NT2/D1 (cell line): ENCODE measurements around the gene ARPC1B.
"Not testable (repeated sequence)": the region's sequence is repeated elsewhere in the genome, so short reads cannot be mapped to it uniquely, and the experiment has no call there.

Experiments
- DNase-seq: peaks from one replicate; pipeline ENCODE4 v3.0.0-alpha.2; 2011; ENCODE audit warnings: low read depth, low spot score
- H3K27me3 ChIP-seq: 2 replicates; pipeline ENCODE4 v1.6.0; 2011; ENCODE audit warnings: mild to moderate bottlenecking; ENCODE audit not compliant: insufficient read length, insufficient read depth
- H3K36me3 ChIP-seq: 2 replicates; pipeline ENCODE4 v1.6.1; 2011; ENCODE audit warnings: mild to moderate bottlenecking, low read length, mixed read lengths; ENCODE audit not compliant: insufficient read depth, insufficient read length
- H3K4me1 ChIP-seq: 2 replicates; pipeline ENCODE4 v1.5.1; 2011; ENCODE audit not compliant: insufficient read depth, insufficient read length
- H3K4me3 ChIP-seq: 2 replicates; pipeline ENCODE4 v1.5.1; 2011; ENCODE audit warnings: low read depth; ENCODE audit not compliant: insufficient read length
- H3K9ac ChIP-seq: 2 replicates; pipeline ENCODE4 v1.6.0; 2011; ENCODE audit warnings: low read depth; ENCODE audit not compliant: insufficient read length
- H3K9me3 ChIP-seq: 2 replicates; pipeline ENCODE4 v1.5.1; 2011; ENCODE audit warnings: mild to moderate bottlenecking, low read length; ENCODE audit not compliant: insufficient read depth
- SUZ12 ChIP-seq: IDR thresholded peaks from 2 replicates; pipeline ENCODE4 v1.6.1; 2011; ENCODE audit not compliant: insufficient read length, insufficient read depth; ENCODE audit errors: extremely low read depth
- YY1 ChIP-seq: IDR thresholded peaks from 2 replicates; pipeline ENCODE4 v1.6.1; 2011; ENCODE audit not compliant: insufficient read length, insufficient read depth
- ZNF274 ChIP-seq: IDR thresholded peaks from 2 replicates; pipeline ENCODE4 v1.6.1; 2011; ENCODE audit warnings: mild to moderate bottlenecking, low read depth, low read length

ARPC1B gene

GRCh38 chr7:99408379-99409191, 34.1 kb downstream of the ARPC1B start, which contains the start of the genes BUD31 and PDAP1:
Gene BUD31, plus strand, starts transcription at chr7:99408969. Its CDS starts 2,124 bp downstream, at chr7:99411093.
Gene PDAP1, minus strand, starts transcription at chr7:99408597. Its CDS starts 49 bp downstream, at chr7:99408548.
- peak within 1 kb of the TSS; percentile 97 for H3K9ac ChIP-seq
- H3K27me3 ChIP-seq: no peaks in the 10 kb centered on the region
- H3K36me3 ChIP-seq: peaks cover 60% of the 10 kb centered on the region
- H3K9me3 ChIP-seq: no peaks in the 10 kb centered on the region
- TF ChIP-seq SUZ12 (no peak), ZNF274 (no peak), YY1 (no peak)
- DNase-seq: peak; percentile 91
- H3K4me1 ChIP-seq: peaks cover 4% of the 10 kb centered on the region
- peak within 1 kb of the TSS; percentile 98 for H3K4me3 ChIP-seq

GRCh38 chr7:99409192-99409572, 34.7 kb downstream of the ARPC1B start:
- no peaks in the 10 kb centered on the region for H3K27me3 ChIP-seq
- peak overlapping the region; percentile 98 for H3K4me3 ChIP-seq
- no peaks in the 10 kb centered on the region for H3K9me3 ChIP-seq
- peak overlapping the region; percentile 97 for H3K9ac ChIP-seq
- no peak for DNase-seq
- TF ChIP-seq ZNF274 (no peak), SUZ12 (no peak), YY1 (no peak)
- peaks cover 60% of the 10 kb centered on the region for H3K36me3 ChIP-seq
- peaks cover 4% of the 10 kb centered on the region for H3K4me1 ChIP-seq

- peak overlapping the region; percentile 97 for H3K9ac ChIP-seq
- H3K36me3 ChIP-seq: peaks cover 60% of the 10 kb centered on the region
- H3K27me3 ChIP-seq: no peaks in the 10 kb centered on the region
- H3K9me3 ChIP-seq: no peaks in the 10 kb centered on the region
- H3K4me3 ChIP-seq: peak overlapping the region; percentile 98
- H3K4me1 ChIP-seq: peaks cover 4% of the 10 kb centered on the region
- TF ChIP-seq YY1: no peak
- TF ChIP-seq SUZ12: no peak
- TF ChIP-seq ZNF274: no peak
- DNase-seq: no peak
These were observed 35.3 kb downstream of the ARPC1B start for GRCh38 chr7:99409806-99410205.

- Histone ChIP-seq H3K9ac (peak overlapping the region; percentile 12), H3K4me1 (peaks cover 2% of the 10 kb centered on the region), H3K36me3 (peaks cover 57% of the 10 kb centered on the region), H3K27me3 (no peaks in the 10 kb centered on the region), H3K9me3 (no peaks in the 10 kb centered on the region), H3K4me3 (no peak overlapping the region)
- TF ChIP-seq ZNF274 (no peak), SUZ12 (no peak), YY1 (no peak)
- DNase-seq: no peak
These were observed 36.1 kb downstream of the ARPC1B start for GRCh38 chr7:99410635-99411034.

- DNase-seq, H3K27me3 ChIP-seq, H3K4me1 ChIP-seq, H3K4me3 ChIP-seq, H3K9me3 ChIP-seq, H3K9ac ChIP-seq: not testable (repeated sequence)
- H3K36me3 ChIP-seq: peaks cover 88% of the 10 kb centered on the region
These were observed 41.1 kb downstream of the ARPC1B start for GRCh38 chr7:99415513-99416127.

GRCh38 chr7:99418260-99418659, 43.7 kb downstream of the ARPC1B start:
- peaks cover 2% of the 10 kb centered on the region for H3K4me1 ChIP-seq
- DNase-seq: no peak
- H3K27me3 ChIP-seq: no peaks in the 10 kb centered on the region
- TF ChIP-seq YY1 (no peak), ZNF274 (no peak), SUZ12 (no peak)
- no peak overlapping the region for H3K4me3 ChIP-seq
- H3K9ac ChIP-seq: no peak overlapping the region
- peaks cover 86% of the 10 kb centered on the region for H3K36me3 ChIP-seq
- H3K9me3 ChIP-seq: no peaks in the 10 kb centered on the region

GRCh38 chr7:99419323-99420021, 44.9 kb downstream of the ARPC1B start:
- Histone ChIP-seq H3K4me1 (peaks cover 2% of the 10 kb centered on the region), H3K4me3 (no peak overlapping the region), H3K36me3 (peaks cover 86% of the 10 kb centered on the region), H3K9ac (no peak overlapping the region), H3K9me3 (no peaks in the 10 kb centered on the region), H3K27me3 (no peaks in the 10 kb centered on the region)
- TF ChIP-seq YY1 (no peak), SUZ12 (no peak), ZNF274 (no peak)
- no peak for DNase-seq
